ENCODE measurements around the gene FARP1.
"Not testable (repeated sequence)": the region's sequence is repeated elsewhere in the genome, so short reads cannot be mapped to it uniquely, and the experiment has no call there.

FARP1 gene

GRCh38 chr13:98406427-98406826 lies 263.5 kb downstream of the FARP1 start:
- DNase-seq, result no peak

DNA sequence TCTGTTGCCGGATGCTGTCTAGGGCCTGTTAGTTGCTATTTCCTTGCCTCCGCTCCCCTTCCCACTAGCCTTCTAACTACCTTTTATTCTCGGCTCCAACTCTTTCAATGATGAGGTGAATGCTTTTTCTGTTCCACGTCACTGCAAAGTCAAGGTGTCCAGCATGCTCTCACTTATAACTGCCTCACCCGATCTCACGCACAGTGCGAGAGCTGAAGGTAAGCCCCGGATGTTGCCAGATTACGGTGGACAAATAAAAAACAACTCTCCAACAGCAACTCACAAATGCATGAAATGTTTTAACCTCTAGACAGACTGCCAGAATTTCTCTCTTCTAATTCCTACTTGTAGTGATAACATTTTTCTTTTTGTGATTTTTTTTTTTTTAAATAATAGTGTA lies 264.1 kb downstream of the FARP1 start:
- DNase-seq, result no peak

- DNase-seq, result no peak
These were observed 264.7 kb downstream of the FARP1 start for GRCh38 chr13:98407575-98407974.

DNA sequence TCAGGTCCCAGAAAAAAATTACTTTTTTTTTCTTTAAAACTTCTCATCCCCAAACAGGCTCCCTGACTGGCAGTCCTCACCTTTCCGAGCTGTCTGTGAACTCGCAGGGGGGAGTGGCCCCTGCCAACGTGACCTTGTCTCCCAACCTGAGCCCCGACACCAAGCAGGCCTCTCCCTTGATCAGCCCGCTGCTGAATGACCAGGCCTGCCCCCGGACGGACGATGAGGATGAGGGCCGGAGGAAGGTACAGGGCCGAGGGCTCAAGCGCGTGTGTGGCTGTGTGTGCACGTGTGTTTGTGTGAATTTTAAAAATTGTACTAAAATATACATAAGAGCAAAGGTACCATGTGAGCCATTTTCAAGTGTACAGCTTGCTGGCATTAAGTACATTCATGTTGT lies 266.4 kb downstream of the FARP1 start:
- DNase-seq, result no peak

- no peak for DNase-seq
These were observed 267.7 kb downstream of the FARP1 start for GRCh38 chr13:98410612-98411011.

DNA sequence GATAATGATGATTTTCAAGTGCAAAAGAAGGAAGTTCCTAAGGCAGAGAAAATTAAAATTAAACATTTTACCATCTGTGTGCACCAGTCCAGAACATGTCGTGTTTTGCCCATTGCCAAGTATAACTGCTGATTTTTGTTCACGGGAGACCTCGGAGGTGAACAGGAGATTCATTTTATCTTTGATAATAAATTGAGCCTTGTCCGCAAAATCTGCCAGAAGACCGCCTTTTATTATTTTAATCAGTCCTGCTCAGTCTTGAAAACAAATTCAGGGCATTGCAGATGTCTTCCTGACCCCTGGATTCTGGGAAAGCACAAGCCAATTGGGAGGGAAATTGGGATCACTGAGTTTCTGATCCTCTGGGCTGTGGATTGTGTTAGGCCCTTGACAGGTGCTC lies 268.1 kb downstream of the FARP1 start:
- DNase-seq, result no peak

DNA sequence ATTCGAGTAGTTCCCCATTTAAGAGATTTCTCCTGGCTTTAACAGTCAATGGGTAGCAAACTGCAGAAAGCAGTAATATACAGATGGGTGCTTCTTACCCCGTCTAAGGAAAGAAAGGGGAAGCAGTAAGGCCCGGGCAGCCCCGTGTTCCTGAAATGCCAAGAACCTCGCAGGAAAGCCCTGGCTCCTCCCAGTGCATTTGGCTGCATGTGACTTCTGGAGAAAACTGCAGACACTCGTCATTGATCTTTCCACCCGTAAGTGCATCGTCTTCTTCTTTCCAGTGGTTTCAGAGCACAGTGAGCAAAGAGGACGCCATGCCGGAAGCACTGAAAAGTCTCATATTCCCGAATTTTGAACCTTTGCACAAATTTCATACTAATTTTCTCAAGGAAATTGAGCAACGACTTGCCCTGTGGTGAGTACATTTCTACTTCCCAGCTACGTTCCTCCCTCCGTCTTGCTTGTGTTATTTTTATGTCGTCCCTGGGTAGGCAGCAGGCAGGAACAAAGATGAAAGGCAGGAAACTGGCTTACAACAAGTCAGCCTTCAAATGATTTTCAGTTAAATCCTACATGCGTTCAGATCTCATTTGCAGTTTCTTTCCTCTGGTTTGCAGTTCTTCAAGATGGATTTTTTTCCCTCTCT lies 268.8 kb downstream of the FARP1 start:
- no peak for DNase-seq

DNA sequence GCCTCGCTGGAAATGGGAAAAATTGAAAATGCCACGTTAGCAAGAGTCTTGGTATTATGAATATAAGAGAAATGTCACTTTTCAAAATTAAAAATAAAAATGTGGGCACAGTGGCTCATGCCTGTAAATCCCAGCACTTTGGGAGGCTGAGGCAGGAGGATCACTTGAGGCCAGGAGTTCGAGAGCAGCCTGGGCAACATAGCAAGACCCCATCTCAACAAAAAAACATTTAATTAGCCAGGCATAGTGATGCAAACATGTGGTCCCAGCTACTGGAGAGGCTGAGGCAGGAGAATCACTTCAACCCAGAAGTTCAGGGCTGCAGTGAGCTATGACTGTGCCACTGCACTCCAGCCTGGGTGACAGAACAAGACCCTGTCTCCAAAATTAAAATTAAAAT lies 270.4 kb downstream of the FARP1 start:
- not testable (repeated sequence) for DNase-seq

DNA sequence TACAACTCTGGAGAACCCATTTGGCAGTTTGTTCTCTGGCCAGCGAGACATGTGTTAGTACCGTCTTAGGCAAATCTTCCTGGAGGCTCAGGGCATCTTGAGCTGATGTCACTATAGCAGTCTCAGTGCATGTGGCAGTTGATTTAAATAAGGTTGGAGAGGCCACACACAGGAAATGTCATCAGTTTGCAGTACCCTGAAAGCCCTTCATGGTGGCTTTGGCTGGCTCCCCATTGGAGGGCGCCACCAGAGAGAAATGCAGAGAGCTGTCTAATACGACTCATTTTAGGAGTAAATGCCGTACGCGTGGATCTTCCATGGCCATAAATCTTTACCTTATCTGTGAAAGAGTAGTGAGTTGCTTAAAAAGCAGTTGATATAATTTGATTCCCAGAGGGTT lies 270.9 kb downstream of the FARP1 start:
- no peak for DNase-seq

- no peak for DNase-seq
These were observed 272.6 kb downstream of the FARP1 start for GRCh38 chr13:98415326-98416070.

DNA sequence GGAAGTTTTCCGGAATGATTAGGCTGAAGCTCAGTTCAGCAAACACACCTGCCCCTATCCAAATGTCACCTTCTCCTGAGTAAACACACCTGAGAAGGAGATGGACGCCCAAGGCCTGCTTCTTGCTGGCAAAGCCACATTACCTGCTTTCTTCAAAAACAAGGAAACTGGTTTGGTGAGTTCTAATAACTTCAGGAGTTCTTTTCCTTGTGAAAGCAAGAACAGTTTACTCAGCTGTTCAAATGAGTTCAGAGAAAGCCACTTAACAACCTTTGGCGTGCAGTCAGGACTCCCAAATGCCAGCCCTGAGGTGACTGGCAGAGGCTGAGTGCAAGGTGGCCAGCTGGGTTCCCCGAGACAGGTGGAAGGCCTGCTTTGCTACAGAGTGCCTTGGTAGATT lies 273.5 kb downstream of the FARP1 start:
- DNase-seq, result no peak

- DNase-seq, result no peak
These were observed 277.1 kb downstream of the FARP1 start for GRCh38 chr13:98419786-98420553.

- no peak for DNase-seq
These were observed 277.8 kb downstream of the FARP1 start for GRCh38 chr13:98420554-98421175.

- DNase-seq, result no peak
These were observed 279.2 kb downstream of the FARP1 start for GRCh38 chr13:98422046-98422445.

- no peak for DNase-seq
These were observed 280.5 kb downstream of the FARP1 start for GRCh38 chr13:98423417-98423816.

GRCh38 chr13:98427331-98427995 lies 284.6 kb downstream of the FARP1 start:
- DNase-seq, result no peak

DNA sequence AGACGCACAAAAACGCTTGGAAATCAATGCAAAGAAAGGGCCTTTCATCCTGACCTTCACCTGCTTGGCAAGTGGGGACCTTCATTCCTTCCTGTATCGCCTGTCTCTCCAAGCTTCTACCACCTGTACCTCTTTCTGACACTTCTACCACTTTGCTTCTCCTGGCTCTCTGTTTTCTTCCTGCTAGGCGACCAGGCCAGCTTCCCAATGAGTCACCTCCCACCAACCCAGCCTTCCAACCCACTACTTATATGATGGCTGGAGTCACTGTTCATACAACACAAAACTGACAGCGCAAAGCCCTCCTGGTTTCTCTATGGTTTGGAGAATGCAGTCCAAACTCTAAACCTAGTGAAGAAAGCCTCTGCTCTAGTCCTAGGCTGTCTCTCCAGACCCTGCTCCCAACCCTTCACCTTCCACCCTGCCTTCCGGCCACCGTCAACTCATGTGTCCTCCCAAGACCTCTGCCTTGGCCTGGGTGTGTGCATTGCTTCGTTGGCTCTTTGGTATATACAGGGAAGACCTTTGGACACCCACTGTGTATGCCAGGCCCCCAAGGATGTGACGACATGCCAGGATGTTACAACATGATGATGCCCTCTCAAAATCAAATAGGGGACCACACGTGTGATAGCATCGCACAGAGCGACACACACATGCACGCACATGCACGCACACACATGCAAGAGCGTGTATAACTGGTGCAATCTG lies 285.5 kb downstream of the FARP1 start:
- no peak for DNase-seq

DNA sequence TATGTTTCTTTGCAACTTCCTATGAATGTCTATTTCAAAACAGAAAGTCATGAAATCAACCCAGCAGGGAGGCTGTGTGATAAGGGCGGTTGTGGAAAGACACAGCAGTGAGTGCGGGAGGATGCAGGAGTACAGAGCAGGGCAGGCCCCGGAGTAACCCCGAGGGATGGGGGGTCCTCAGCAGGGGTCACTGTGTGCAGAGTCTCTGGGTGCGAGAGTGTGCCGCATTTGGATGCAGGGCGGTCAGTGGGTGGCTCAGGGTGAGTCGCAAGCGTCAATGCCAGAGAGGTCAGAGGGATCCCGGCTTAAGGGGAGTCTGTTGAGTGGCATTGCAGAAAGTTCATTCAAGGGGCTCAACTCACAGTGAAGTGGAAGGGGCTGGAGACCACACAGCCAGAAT lies 286.2 kb downstream of the FARP1 start:
- no peak for DNase-seq

DNA sequence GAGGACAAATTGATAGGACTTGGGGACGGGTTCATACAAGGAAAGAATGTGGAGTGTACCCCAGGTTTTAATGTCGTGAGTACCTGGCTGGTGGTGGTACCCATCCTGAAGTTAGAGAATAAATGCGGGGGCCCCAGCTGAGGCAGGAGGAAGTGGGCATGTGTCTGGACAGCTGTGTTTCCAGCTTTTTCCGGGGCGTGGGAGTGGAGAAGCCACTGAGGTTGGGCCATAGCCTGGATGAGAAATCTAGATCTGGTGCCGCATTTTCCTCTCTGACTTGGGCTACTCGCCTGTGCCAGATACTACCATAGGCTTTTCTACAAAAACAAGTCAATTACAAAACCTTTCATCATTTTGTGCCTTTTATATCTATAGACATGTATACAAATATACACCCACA lies 286.6 kb downstream of the FARP1 start:
- no peak for DNase-seq

DNA sequence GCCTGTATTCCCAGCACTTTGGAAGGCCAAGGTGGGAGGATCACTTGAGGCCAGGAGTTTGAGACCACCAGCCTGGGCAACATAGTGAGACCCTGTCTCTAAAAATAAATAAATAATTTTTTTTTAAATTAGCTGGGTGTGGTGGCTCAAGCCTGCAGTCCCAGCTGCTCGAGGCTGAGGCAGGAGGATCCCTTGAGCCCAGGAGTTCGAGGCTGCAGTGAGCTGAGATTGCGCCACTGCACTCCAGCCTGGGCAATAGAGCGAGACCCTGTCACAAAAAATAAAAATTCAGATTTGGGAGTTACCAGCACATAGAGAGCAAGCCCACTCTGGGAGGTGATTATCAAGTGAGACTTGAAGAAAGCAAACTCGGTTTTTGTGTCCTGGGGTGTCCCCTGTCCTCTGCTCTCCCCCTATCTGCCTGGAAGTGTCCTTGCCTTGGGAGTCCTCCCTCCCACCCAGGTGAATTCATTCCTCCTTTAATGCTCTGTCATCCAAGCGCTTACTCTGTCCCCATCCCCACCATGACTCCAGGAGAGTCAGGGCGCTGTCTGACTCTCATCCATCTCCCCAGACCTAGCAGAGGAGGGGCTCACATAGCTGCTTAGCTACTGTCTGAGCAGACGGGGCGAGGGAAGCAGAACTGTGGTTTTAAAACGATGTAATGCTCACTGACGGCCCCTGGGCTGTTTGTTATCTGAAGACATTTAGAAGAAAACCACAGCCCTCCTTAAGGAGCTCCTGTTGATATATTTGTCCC lies 287.3 kb downstream of the FARP1 start:
- DNase-seq, result no peak

DNA sequence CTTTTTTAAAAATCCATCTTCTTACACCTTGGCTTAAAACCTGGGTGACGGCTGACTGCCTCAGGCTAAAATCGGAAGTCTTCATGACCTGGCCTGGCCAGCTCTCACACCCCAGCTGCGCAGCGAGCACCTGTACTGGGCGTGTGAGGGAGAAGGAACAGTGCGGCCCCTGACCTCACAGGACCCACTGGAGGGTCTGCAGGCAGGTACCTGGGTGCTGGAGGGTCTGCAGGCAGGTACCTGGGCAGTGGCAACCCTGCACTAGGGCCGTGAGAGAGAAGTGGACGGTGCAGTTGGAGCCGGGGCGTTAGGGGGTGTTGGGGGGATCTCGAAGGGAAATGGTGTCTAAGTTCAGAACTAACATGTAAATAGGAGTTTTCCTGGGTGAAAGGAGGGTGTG lies 289.7 kb downstream of the FARP1 start:
- no peak for DNase-seq

DNA sequence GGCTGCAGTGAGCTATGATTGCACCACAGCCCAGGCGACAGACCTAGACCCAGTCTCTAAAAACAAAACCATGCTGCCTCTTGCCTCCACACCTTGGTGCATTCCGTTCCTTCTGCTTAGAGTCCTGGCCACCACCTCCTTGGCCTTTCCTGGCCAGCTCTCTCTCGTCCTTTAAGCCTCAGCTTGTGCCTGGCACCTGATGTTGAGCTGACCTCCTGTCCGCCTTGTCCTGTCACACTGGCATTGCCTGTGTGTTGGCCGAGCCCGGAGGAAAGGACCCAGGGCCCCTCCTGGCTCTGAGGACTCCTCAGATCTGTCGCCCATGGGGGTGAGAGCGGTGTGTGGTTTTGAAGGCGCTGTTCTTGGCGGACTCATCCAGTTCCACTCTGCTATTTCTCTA lies 290.8 kb downstream of the FARP1 start:
- no peak for DNase-seq
